GM18526 (cell line): ENCODE data around the gene TXNRD2.

ENCODE experiments used
- POLR2A ChIP-seq: IDR thresholded peaks from 3 replicates; pipeline ENCODE4 v1.6.1; 2011; ENCODE audit not compliant: insufficient read length; ENCODE audit errors: extremely low read depth

The TXNRD2 gene

GRCh38 chr22:19876314-19876940, 65.2 kb downstream of the TXNRD2 start:
- no peak for TF ChIP-seq POLR2A

GRCh38 chr22:19875531-19876313, 65.9 kb downstream of the TXNRD2 start:
- TF ChIP-seq POLR2A: no peak

GRCh38 chr22:19875061-19875530, 66.5 kb downstream of the TXNRD2 start:
- TF ChIP-seq POLR2A: no peak

GRCh38 chr22:19874307-19875060, 67.1 kb downstream of the TXNRD2 start:
- TF ChIP-seq POLR2A: no peak

GRCh38 chr22:19873960-19874306, 67.7 kb downstream of the TXNRD2 start:
- TF ChIP-seq POLR2A: no peak

- TF ChIP-seq POLR2A: no peak
Observed at GRCh38 chr22:19873138-19873959, 68.3 kb downstream of the TXNRD2 start.

GRCh38 chr22:19872779-19873137, 68.9 kb downstream of the TXNRD2 start:
- TF ChIP-seq POLR2A: no peak

GRCh38 chr22:19871845-19872778, 69.5 kb downstream of the TXNRD2 start:
- TF ChIP-seq POLR2A: no peak

GRCh38 chr22:19871023-19871844, 70.4 kb downstream of the TXNRD2 start:
- no peak for TF ChIP-seq POLR2A

GRCh38 chr22:19870153-19871022, 71.2 kb downstream of the TXNRD2 start:
- no peak for TF ChIP-seq POLR2A

- TF ChIP-seq POLR2A: no peak
Observed at GRCh38 chr22:19869497-19870152, 72.0 kb downstream of the TXNRD2 start.
